ENCODE measurements around the gene FARS2. TPM values are rescaled to one million over a fixed set of nuclear protein-coding genes. Genes with fewer than 3 reads are reported as not detected.
A peak's percentile ranks its signal among the peaks of the same experiment; 100 is the strongest.

The FARS2 gene
- polyA plus RNA-seq, 1 donor from 2014 or later, result 11.9 TPM

GRCh38 chr6:5214570-5215052, 46.7 kb upstream of the FARS2 start:
- H3K36me3 ChIP-seq (ENCODE audit: insufficient read depth, low read length), result no peaks in the 10 kb centered on the region
- no peak overlapping the region for H3K4me3 ChIP-seq (ENCODE audit: low read length)
- no peaks in the 10 kb centered on the region for H3K79me2 ChIP-seq (replicated peaks; ENCODE audit: insufficient read depth, low read length)
- H2AFZ ChIP-seq (ENCODE audit: low read depth, low read length), result no peak overlapping the region
- TF ChIP-seq MXI1 (conservative IDR thresholded peaks at IDR 0.05; ENCODE audit: poor library complexity, severe bottlenecking), result no peak
- TF ChIP-seq SMC3 (conservative IDR thresholded peaks at IDR 0.05; ENCODE audit: poor library complexity), result peak; percentile 30
- peak; percentile 40 for TF ChIP-seq RAD21 (conservative IDR thresholded peaks at IDR 0.05)
- TF ChIP-seq CTCF (IDR thresholded peaks at IDR 0.05; ENCODE audit: poor library complexity, severe bottlenecking), result peak; percentile 48
- TF ChIP-seq EP300 (conservative IDR thresholded peaks at IDR 0.05; ENCODE audit: poor library complexity, severe bottlenecking), result no peak
- TF ChIP-seq POLR2AphosphoS5 (IDR thresholded peaks at IDR 0.05), result no peak
- no peak for TF ChIP-seq REST (IDR thresholded peaks at IDR 0.05; ENCODE audit: borderline replicate concordance)
- no peak for TF ChIP-seq TAF1 (IDR thresholded peaks at IDR 0.05; ENCODE audit: low read depth)
- no peak for TF ChIP-seq EZH2 (IDR thresholded peaks at IDR 0.05; ENCODE audit: borderline replicate concordance, insufficient read depth, low read length, poor library complexity, severe bottlenecking)
- H3F3A ChIP-seq (ENCODE audit: insufficient read depth, low read length, poor library complexity, severe bottlenecking), result no peaks in the 10 kb centered on the region
- no peaks in the 10 kb centered on the region for H3K9me2 ChIP-seq (ENCODE audit: insufficient read depth, low read length)
- no peak overlapping the region for H3K4me2 ChIP-seq (ENCODE audit: low read length)
- no peak overlapping the region for H3K27ac ChIP-seq (ENCODE audit: low read length)
- no peak overlapping the region for H3K9ac ChIP-seq (ENCODE audit: low read length)
- no peaks in the 10 kb centered on the region for H3K27me3 ChIP-seq (ENCODE audit: insufficient read depth, low read depth, low read length)
- no peaks in the 10 kb centered on the region for H4K20me1 ChIP-seq (ENCODE audit: insufficient read depth)
- H3K9me3 ChIP-seq (ENCODE audit: low read length), result no peaks in the 10 kb centered on the region

- H3K9me3 ChIP-seq (ENCODE audit: low read length), result no peaks in the 10 kb centered on the region
- no peak overlapping the region for H3K4me3 ChIP-seq (ENCODE audit: low read length)
- H3K9me2 ChIP-seq (ENCODE audit: insufficient read depth, low read length), result no peaks in the 10 kb centered on the region
- no peaks in the 10 kb centered on the region for H3K27me3 ChIP-seq (ENCODE audit: insufficient read depth, low read depth, low read length)
- H2AFZ ChIP-seq (ENCODE audit: low read depth, low read length), result no peak overlapping the region
- H3F3A ChIP-seq (ENCODE audit: insufficient read depth, low read length, poor library complexity, severe bottlenecking), result no peaks in the 10 kb centered on the region
- no peaks in the 10 kb centered on the region for H3K36me3 ChIP-seq (ENCODE audit: insufficient read depth, low read length)
- TF ChIP-seq POLR2AphosphoS5 (IDR thresholded peaks at IDR 0.05) (no peak), EZH2 (IDR thresholded peaks at IDR 0.05; ENCODE audit: borderline replicate concordance, insufficient read depth, low read length, poor library complexity, severe bottlenecking) (no peak), SMC3 (conservative IDR thresholded peaks at IDR 0.05; ENCODE audit: poor library complexity) (no peak), MXI1 (conservative IDR thresholded peaks at IDR 0.05; ENCODE audit: poor library complexity, severe bottlenecking) (no peak), REST (IDR thresholded peaks at IDR 0.05; ENCODE audit: borderline replicate concordance) (no peak), RAD21 (conservative IDR thresholded peaks at IDR 0.05) (no peak), EP300 (conservative IDR thresholded peaks at IDR 0.05; ENCODE audit: poor library complexity, severe bottlenecking) (no peak), TAF1 (IDR thresholded peaks at IDR 0.05; ENCODE audit: low read depth) (no peak)
- H3K79me2 ChIP-seq (replicated peaks; ENCODE audit: insufficient read depth, low read length), result no peaks in the 10 kb centered on the region
- H4K20me1 ChIP-seq (ENCODE audit: insufficient read depth), result no peaks in the 10 kb centered on the region
- no peak overlapping the region for H3K4me2 ChIP-seq (ENCODE audit: low read length)
- H3K27ac ChIP-seq (ENCODE audit: low read length), result no peak overlapping the region
- no peak overlapping the region for H3K9ac ChIP-seq (ENCODE audit: low read length)
Observed at GRCh38 chr6:5215159-5215558, 46.2 kb upstream of the FARS2 start.
